Cardiac fibroblast (primary cell): ENCODE data around the gene CBL.
A peak's percentile ranks its signal among the peaks of the same experiment; 100 is the strongest.
"Not testable (repeated sequence)": the region's sequence is repeated elsewhere in the genome, so short reads cannot be mapped to it uniquely, and the experiment has no call there.

Source experiments
- DNase-seq, 2 donors: peaks; one replicate each; pipeline versions ENCODE4 v3.0.0 to v3.0.0-alpha.2; 2010; ENCODE audit warnings: low read depth in 2 of 2
- H3K4me3 ChIP-seq, 2 donors: replicated peaks in 1 of 2; 1 replicate in 1 of 2; 2 replicates in 1 of 2; pipeline ENCODE4 v1.5.1; 2011; ENCODE audit warnings: low read depth in 2 of 2, low read length in 2 of 2, mild to moderate bottlenecking in 2 of 2, moderate library complexity in 1 of 2
- TF ChIP-seq, protein P1 (sequence below): IDR thresholded peaks from one replicate; pipeline ENCODE4 v1.5.1; 2011; ENCODE audit warnings: low read depth, mild to moderate bottlenecking, low read length, inconsistent platforms

CBL gene

DNA sequence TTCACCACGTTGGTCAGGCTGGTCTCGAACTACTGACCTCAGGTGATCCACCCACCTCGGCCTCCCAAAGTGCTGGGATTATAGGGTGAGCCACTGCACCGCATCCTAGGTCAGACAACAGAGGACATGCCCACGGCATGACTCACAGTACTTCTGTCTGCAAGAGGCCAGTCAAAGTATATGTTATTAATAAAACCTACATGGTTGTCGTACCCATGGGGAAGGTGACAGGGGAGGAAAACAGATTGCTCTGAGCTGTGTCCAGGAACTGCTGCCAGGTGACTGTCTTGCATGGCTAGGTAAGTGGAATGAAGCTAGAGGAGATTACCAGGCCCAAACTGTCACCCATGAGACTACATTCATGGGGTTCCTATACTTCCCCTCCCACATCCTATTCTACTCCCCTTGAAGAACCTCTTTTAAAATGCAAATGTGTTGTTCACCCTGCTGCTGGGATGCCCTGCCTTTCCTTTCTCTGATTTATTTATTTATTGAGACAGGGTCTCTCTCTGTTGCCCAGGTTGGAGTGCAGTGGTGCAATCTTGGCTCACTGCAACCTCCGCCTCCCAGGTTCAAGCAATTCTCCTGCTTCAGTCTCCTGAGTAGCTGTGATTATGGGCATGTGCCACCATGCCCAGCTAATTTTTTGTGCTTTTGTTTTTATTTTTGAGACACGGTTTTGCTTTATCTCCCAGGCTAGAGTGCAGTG, 39.6 kb upstream of the CBL start:
- TF ChIP-seq, protein P1, sequence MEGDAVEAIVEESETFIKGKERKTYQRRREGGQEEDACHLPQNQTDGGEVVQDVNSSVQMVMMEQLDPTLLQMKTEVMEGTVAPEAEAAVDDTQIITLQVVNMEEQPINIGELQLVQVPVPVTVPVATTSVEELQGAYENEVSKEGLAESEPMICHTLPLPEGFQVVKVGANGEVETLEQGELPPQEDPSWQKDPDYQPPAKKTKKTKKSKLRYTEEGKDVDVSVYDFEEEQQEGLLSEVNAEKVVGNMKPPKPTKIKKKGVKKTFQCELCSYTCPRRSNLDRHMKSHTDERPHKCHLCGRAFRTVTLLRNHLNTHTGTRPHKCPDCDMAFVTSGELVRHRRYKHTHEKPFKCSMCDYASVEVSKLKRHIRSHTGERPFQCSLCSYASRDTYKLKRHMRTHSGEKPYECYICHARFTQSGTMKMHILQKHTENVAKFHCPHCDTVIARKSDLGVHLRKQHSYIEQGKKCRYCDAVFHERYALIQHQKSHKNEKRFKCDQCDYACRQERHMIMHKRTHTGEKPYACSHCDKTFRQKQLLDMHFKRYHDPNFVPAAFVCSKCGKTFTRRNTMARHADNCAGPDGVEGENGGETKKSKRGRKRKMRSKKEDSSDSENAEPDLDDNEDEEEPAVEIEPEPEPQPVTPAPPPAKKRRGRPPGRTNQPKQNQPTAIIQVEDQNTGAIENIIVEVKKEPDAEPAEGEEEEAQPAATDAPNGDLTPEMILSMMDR = no peak
- H3K4me3 ChIP-seq = no peak overlapping the region
- DNase-seq = peak; percentile 27 to 73

DNA sequence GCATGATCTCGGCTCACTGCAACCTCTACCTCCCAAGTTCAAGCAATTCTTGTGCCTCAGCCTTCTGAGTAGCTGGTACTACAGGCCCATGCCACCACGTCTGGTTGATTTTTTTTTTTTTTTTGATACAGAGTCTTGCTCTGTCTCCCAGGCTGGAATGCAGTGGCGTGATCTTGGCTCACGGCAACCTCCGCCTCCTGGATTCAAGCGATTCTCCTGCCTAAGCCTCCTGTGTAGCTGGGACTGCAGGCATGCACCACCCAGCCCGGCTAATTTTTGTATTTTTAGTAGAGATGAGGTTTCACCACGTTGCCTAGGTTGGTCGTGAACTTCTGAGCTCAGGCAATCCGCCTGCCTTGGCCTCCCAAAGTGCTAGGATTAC, 39.1 kb upstream of the CBL start:
- DNase-seq, H3K4me3 ChIP-seq: not testable (repeated sequence)

DNA sequence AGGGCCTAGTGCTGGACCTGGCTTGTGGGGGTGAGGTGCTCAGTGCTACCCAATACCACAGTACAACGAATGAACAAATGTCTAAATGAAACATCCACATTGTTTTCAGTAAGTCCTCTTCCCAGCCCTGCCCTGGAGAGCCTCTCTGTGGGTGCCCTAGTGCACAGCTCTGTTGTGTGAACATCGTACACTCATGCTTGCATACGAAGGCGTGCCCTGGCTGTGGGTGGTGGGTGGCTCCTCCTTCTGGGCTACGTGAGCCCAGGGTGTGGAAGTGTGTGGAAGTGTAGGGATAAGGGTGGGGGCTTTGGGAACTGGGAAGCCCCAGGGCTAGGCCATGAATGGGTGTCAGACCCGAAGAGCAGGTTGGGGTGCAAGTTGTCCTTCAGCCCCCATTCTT, 38.2 kb upstream of the CBL start:
- DNase-seq = no peak
- TF ChIP-seq, protein P1 = no peak
- H3K4me3 ChIP-seq = no peak overlapping the region

DNA sequence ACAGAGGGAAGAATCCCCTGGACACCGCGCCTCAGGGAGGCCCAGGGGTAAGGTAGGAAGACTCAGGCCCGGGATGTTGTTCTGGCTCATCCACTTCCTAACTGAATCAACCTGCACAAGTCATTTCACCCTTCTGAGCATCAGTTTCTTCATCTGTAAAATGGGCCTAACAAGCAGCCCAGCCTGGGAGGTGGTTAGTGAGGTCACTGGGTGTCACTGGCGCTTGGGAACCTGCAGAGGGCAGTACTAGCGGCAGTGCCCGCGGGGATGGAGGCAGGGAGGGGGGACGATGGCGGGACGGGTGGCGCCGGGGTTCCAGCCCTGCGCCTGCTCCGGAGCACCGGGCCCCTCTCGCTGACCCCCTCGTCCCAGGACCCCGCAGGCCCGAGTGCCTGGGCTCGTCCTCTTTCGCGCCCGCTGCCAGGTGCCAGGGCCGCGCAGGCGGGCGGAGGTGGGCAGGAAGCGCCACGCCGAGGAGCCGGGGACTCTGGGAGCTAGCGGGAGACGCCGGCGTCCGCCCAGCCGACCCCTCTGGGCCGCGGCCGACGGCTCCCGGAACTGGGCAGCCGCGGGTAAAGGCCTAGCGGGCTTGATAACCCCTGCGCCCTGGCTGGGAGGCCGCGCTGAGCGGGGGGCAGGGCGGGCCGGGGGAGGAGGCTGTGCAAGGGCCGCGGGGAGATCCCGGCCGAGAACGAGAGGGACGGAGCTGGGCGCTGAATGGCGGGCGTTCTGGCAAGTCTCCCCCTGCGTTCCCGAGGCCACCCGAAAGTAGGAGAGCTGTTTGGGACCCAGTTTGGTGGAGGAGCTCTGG, 37.5 kb upstream of the CBL start, which contains the start of gene NLRX1:
Gene NLRX1 (plus strand): TSS at position 255 of the 811 bp plus-strand sequence. CDS start 2,679 bp downstream, outside the sequence.
- H3K4me3 ChIP-seq = peak within 1 kb of the TSS; percentile 43 to 71
- TF ChIP-seq, protein P1 = peak; percentile 94
- peak; percentile 87 to 88 for DNase-seq

DNA sequence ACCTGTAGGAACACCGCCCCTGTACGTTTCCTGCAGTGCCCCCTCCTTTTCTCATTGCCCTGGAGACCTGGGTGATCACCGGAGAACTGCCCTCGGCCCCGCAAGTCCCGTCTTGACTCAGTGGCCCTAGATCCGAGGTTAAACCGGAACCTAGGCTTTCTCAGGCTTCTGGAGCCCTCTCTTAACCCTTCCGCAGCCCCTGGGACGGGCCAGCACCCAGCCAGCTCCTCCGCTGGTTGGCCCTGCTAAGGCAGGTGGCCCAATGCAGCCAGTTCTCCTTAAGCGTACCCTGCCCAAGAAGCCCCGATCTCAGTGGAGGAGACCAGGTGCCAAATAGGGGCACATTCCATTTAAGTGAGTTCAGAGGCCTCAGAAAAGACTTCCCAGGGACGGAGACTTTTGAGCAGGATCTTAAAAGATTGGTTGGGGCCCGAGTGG, 36.8 kb upstream of the CBL start:
- peak overlapping the region; percentile 43 to 71 for H3K4me3 ChIP-seq
- DNase-seq = peak; percentile 36 to 40
- TF ChIP-seq, protein P1 = no peak

DNA sequence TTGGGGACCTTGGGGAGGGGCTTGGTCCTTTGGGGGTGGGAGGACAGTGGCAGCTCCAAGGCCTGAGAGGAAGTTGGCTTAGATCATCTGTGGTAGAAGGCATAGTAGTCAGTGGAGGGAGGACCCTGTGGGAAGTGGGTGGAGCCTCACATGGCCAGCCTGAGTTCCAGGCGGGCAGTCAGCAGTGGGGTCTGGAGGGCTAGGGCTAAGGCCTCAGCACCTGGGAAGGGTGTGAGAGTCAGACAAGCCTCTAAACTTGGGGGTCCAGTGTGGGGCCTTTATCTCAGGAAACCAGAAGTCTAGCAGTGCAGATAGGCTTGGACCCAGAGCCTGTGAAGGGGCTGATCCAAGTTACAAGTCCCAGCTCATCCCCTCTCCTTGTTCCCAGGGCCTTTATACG, 33.6 kb upstream of the CBL start:
- TF ChIP-seq, protein P1 = no peak
- H3K4me3 ChIP-seq = no peak overlapping the region
- no peak for DNase-seq

DNA sequence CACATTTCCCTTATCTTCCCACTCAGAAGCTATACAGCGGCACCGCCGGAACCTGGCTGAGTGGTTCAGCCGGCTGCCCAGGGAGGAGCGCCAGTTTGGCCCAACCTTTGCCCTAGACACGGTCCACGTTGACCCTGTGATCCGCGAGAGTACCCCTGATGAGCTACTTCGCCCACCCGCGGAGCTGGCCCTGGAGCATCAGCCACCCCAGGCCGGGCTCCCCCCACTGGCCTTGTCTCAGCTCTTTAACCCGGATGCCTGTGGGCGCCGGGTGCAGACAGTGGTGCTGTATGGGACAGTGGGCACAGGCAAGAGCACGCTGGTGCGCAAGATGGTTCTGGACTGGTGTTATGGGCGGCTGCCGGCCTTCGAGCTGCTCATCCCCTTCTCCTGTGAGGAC, 32.7 kb upstream of the CBL start:
- H3K4me3 ChIP-seq = no peak overlapping the region
- DNase-seq = no peak
- TF ChIP-seq, protein P1 = no peak
